ENCODE measurements around the gene MUC6.

The MUC6 gene

GRCh38 chr11:1007279-1007678 is 29.2 kb downstream of the MUC6 start:
- no peak for DNase-seq (ENCODE audit: low spot score)

GRCh38 chr11:1006762-1007161 is 29.8 kb downstream of the MUC6 start:
- DNase-seq (ENCODE audit: low spot score), result no peak

DNA sequence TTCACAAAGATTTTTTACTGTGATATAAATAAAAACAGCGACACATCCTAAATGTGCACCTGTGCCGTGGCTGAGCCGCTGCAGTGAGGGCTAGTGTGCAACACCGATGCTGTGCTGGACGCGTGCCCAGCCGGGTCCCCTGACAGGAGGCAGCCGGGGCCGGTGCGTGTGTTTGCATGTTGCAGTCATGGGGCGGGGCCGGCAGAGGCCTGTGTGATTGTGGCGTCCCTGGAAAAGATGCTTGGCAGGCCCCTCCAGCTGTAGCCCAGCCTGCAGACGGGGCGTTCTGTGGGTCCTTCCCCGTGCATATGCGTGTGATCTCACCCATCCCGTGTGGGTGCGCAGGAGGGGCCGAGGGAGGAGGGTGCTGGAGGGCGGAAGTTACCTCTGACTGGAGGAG is 30.6 kb downstream of the MUC6 start:
- DNase-seq (ENCODE audit: low spot score), result no peak

DNA sequence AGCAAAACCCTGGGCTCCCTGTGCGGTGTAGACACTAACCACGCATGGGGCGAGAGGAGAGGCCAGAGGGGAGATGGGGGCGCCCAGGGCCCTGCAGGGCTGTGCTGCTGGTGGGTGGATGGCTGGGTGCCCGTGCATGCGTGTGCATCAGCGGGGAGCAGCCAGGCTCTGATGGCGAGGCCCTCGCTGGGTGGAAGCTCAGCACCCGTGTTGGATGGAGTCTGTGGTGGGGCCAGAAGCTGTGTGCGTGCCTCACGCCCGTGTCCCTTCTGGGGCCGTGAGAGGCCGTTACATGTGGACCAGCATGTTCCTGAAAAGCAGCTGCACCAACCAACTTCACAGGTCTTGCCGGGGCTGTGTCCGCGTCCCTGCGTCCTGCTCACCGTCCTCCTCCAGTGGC is 33.4 kb downstream of the MUC6 start:
- no peak for DNase-seq (ENCODE audit: low spot score)

DNA sequence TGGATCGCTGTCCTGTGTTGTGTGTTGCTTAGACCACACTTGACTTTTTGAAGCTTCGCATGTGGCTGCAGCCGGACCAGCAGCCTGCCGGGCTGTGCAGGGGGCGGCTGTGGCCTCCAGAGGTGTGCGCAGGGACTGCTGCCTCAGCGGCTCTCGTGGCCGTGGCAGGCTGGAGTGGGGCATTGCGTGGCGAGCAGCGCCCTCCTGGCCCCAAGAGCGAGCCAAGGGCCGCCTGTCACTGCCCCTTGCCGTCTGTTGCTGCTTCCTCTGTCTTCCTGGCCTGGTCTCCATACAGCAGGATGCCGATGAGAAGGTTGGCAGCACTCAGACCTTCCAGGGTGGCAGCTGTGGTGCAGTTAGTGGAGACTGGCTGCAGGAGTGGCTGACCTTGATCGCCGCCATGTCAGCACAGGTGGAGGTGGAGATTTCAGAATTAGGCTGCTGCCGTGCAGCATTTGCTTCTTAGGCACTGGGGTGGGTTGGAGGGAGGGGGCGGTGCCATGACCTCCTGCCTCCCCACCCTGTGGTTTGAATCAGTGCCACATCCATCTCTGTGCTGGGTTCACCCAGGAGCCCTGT is 34.0 kb downstream of the MUC6 start:
- DNase-seq (ENCODE audit: low spot score), result no peak

GRCh38 chr11:1001617-1002405 is 34.7 kb downstream of the MUC6 start:
- DNase-seq (ENCODE audit: low spot score), result no peak

DNA sequence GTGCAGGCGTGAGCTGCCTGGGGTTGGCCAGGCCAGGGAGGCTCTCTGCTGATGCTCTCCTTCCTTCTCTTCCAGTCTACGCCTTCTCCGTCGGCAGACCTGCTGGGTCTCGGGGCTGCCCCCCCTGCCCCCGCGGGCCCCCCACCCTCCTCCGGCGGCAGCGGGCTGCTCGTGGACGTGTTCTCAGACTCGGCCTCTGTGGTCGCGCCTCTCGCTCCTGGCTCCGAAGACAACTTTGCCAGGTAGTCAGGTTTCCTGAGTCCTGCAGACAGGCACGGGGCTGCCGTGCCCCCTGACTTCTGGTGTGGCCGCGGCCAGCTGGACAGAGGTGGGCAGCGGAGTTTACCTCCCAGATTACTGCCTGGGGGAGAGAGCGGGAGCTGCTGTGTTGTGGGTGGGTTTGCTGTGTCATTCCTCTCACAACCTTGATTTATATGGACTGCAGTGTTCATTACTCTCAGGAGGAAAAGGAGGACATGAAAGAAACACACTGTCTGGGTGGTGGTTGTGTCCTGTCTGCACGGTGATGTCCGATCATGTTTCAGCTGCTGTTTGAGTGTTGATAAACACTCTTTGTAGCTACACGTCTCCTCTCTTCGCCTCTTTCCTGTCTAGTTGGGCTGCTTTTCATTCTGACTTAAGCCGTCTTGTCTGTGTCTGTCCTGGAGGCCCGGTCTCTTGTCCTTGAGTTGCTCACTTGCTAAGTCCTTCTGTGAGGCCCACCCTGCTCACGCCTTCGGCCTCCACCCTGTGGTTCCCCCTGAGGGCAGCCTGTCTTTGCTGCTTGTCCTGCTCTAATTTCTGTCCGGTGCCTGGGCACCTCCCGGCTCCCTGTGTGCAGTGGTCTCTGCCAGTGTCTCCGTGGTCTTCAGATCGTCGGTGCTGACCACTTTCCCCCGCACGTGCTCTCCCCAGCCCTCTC is 35.9 kb downstream of the MUC6 start:
- no peak for DNase-seq (ENCODE audit: low spot score)

- no peak for DNase-seq (ENCODE audit: low spot score)
Observed at GRCh38 chr11:999009-999408, 37.5 kb downstream of the MUC6 start.

- no peak for DNase-seq (ENCODE audit: low spot score)
Observed at GRCh38 chr11:997907-998306, 38.6 kb downstream of the MUC6 start.

GRCh38 chr11:996681-997080 is 39.8 kb downstream of the MUC6 start:
- no peak for DNase-seq (ENCODE audit: low spot score)

GRCh38 chr11:995752-996420 is 40.6 kb downstream of the MUC6 start:
- DNase-seq (ENCODE audit: low spot score), result no peak

- DNase-seq (ENCODE audit: low spot score), result no peak
Observed at GRCh38 chr11:995044-995751, 41.3 kb downstream of the MUC6 start.

- DNase-seq (ENCODE audit: low spot score), result no peak
Observed at GRCh38 chr11:993632-994167, 42.8 kb downstream of the MUC6 start.

DNA sequence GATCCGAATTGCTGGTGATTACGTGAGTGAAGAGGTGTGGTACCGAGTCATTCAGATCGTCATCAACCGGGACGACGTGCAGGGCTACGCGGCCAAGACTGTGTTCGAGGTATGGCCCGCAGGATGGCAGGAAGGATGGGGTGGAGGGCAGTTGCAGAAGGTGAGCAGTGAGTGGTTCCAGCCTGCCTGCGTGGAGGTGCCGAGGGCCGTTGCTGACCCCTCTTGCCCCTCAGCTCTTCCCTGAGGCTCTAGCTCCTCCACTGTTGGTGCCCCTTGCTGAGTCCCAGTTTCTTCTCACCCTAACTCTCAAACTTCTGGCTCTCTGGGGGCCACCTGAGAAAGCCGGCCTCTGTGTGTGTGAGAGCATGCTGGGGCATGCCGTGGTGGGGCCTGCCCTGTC is 43.9 kb downstream of the MUC6 start:
- DNase-seq (ENCODE audit: low spot score), result no peak

- no peak for DNase-seq (ENCODE audit: low spot score)
Observed at GRCh38 chr11:991711-992307, 44.7 kb downstream of the MUC6 start.

- no peak for DNase-seq (ENCODE audit: low spot score)
Observed at GRCh38 chr11:991034-991433, 45.5 kb downstream of the MUC6 start.

DNA sequence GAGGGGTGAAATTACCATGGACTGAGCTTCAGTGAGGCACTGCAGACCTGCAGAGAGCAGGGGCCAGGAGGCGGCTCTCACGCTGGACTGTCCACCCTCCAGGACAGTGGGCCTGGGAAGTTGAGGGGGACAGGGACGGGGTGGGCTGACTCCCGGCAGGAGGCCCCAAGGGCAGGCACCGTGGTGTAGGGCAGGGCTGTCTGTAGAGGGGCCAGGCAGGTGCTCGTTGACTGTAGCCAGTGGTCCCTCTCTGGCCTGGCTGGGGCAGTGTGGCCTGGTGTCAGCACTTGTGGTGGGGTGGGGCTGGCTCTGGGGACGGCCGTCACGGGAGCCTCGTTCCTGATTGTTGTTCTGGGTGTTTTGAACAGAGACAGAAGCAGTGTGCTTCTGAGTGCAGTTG is 46.4 kb downstream of the MUC6 start:
- DNase-seq (ENCODE audit: low spot score), result no peak

DNA sequence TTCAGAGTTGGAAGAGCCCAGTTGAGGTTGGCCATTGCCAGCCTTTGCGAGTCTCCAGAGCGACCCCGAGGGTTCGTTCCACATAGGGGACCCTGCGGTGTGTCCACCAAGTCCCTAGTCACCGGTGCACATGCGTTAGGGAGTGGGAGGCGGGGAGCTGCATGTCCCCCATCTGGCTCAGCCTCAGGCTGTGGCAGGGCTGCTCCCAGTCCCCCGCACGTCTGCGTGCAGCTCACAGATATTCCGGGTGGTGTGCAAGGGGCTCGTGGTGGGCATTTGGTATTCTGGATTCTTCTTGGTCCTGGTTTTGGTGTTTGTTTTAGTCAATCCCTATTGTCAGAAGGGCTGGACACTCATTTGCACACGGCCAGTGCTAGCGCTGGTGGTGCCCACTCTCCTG is 48.8 kb downstream of the MUC6 start:
- no peak for DNase-seq (ENCODE audit: low spot score)

GRCh38 chr11:986952-987305 is 49.6 kb downstream of the MUC6 start:
- DNase-seq (ENCODE audit: low spot score), result no peak

GRCh38 chr11:986270-986951 is 50.1 kb downstream of the MUC6 start:
- DNase-seq (ENCODE audit: low spot score), result no peak

DNA sequence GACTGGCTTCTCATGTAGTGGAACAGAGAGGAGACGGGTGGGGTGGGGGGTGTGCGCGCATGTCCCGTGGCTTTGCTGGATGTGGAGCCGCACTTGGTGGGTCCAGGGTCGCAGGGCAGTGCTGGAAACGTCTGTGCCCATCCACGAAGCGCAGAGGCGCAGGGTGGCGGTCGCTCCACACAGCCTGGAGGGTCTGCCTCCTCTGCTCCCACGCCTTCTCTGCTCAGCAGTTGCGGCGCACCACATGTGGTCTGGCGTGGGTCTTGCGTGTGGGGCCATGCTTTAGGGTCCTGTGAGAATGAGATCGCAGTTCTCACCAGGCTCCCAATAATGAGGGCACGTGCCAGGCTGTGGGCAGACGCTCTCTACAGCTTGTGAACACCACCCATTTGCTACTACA is 50.7 kb downstream of the MUC6 start:
- DNase-seq (ENCODE audit: low spot score), result no peak
